DOHH2 (cell line): ENCODE data around the gene ANKS1B.

Source experiments
- H3F3A ChIP-seq: fragments of 200-600 bp; sonication (generic), shearing (Covaris generic); 2 replicates; pipeline ENCODE4 v1.6.0; 2016; ENCODE audit warnings: antibody characterized with exemption, mild to moderate bottlenecking; ENCODE audit not compliant: control insufficient read depth, insufficient read depth
- H3K27ac ChIP-seq: fragments of 200-600 bp; sonication (generic); 2 replicates; pipeline ENCODE4 v1.5.1; 2014; ENCODE audit warnings: low read depth, mild to moderate bottlenecking, low read length, moderate library complexity
- H3K27me3 ChIP-seq: fragments of 200-600 bp; sonication (generic); 2 replicates; pipeline ENCODE4 v1.6.1; 2014; ENCODE audit warnings: mild to moderate bottlenecking, low read length, mixed read lengths; ENCODE audit not compliant: control insufficient read depth
- H3K36me3 ChIP-seq: fragments of 200-600 bp; sonication (generic); 2 replicates; pipeline ENCODE4 v1.6.1; 2014; ENCODE audit warnings: mild to moderate bottlenecking, low read length, moderate library complexity, mixed read lengths; ENCODE audit not compliant: control insufficient read depth
- H3K4me1 ChIP-seq: fragments of 200-600 bp; sonication (generic); 2 replicates; pipeline ENCODE4 v1.6.1; 2014; ENCODE audit warnings: mild to moderate bottlenecking, low read length, mixed read lengths; ENCODE audit not compliant: control insufficient read depth
- H3K4me2 ChIP-seq: fragments of 200-600 bp; sonication (generic); 2 replicates; pipeline ENCODE4 v1.6.0; 2014; ENCODE audit warnings: mild to moderate bottlenecking, low read length, moderate library complexity
- H3K4me3 ChIP-seq: fragments of 200-600 bp; sonication (generic); 2 replicates; pipeline ENCODE4 v1.5.1; 2014; ENCODE audit warnings: mild to moderate bottlenecking, low read length, mixed read lengths
- H3K79me2 ChIP-seq: fragments of 200-600 bp; sonication (generic); 2 replicates; pipeline ENCODE4 v1.6.1; 2014; ENCODE audit warnings: mild to moderate bottlenecking, low read length, mixed read lengths; ENCODE audit not compliant: control insufficient read depth
- H3K9me2 ChIP-seq: fragments of 200-600 bp; sonication (generic); replicated peaks from 2 replicates; pipeline ENCODE4 v1.6.1; 2014; ENCODE audit warnings: mild to moderate bottlenecking, low read length, mixed read lengths; ENCODE audit not compliant: control insufficient read depth
- H3K9me3 ChIP-seq: fragments of 200-600 bp; sonication (generic); 2 replicates; pipeline ENCODE4 v1.6.1; 2014; ENCODE audit warnings: antibody characterized with exemption, low read length, mixed read lengths; ENCODE audit not compliant: control insufficient read depth, insufficient read depth
- H4K20me1 ChIP-seq: fragments of 200-600 bp; sonication (generic); 2 replicates; pipeline ENCODE4 v1.6.0; 2014; ENCODE audit warnings: low read depth, mild to moderate bottlenecking, antibody characterized with exemption, low read length, moderate library complexity; ENCODE audit not compliant: control insufficient read depth, insufficient read depth
- CTCF ChIP-seq: fragments of 200-600 bp; sonication (generic); IDR thresholded peaks from one replicate; pipeline ENCODE4 v1.5.1; 2014; ENCODE audit warnings: antibody characterized with exemption, mild to moderate bottlenecking, low read depth, low read length; ENCODE audit not compliant: poor library complexity, severe bottlenecking
- EZH2phosphoT487 ChIP-seq: fragments of 200-600 bp; sonication (generic); IDR thresholded peaks from 2 replicates; pipeline ENCODE4 v1.6.1; 2017; ENCODE audit warnings: borderline replicate concordance, mild to moderate bottlenecking, antibody characterized with exemption, low read length, moderate library complexity, mixed read lengths

The ANKS1B gene

DNA sequence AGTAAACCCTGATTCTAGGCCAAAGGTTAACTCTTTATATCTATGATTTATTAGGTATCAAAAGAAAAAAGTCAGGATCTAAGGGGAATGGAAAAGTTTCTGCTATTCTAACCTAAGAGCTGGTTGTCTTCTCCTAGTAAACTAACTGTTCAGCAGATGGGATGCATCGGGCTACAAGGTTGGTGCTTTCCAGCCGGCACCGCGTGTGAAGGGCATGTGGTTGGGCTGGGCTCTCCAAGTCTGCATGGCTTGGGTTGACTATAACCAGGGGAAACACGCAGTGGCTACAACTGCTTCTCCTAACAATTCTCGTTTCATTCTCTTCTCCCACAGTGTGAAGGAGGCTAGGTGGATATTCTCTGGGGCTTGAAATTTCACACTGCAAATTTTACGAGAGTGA, 985.2 kb downstream of the ANKS1B start:
- no peak overlapping the region for H3K4me2 ChIP-seq
- no peak overlapping the region for H3K27ac ChIP-seq
- no peaks in the 10 kb centered on the region for H3K9me3 ChIP-seq
- no peaks in the 10 kb centered on the region for H3K36me3 ChIP-seq
- H3K4me3 ChIP-seq = no peak overlapping the region
- no peaks in the 10 kb centered on the region for H3K4me1 ChIP-seq
- TF ChIP-seq CTCF = no peak
- no peak for TF ChIP-seq EZH2phosphoT487
- no peaks in the 10 kb centered on the region for H4K20me1 ChIP-seq
- no peaks in the 10 kb centered on the region for H3K9me2 ChIP-seq
- no peaks in the 10 kb centered on the region for H3F3A ChIP-seq
- no peaks in the 10 kb centered on the region for H3K79me2 ChIP-seq
- H3K27me3 ChIP-seq = no peaks in the 10 kb centered on the region

- no peaks in the 10 kb centered on the region for H3K79me2 ChIP-seq
- no peaks in the 10 kb centered on the region for H3F3A ChIP-seq
- TF ChIP-seq EZH2phosphoT487 (no peak), CTCF (peak; percentile 67)
- H3K27ac ChIP-seq = no peak overlapping the region
- no peaks in the 10 kb centered on the region for H3K36me3 ChIP-seq
- H4K20me1 ChIP-seq = no peaks in the 10 kb centered on the region
- no peaks in the 10 kb centered on the region for H3K4me1 ChIP-seq
- H3K9me2 ChIP-seq = no peaks in the 10 kb centered on the region
- H3K4me3 ChIP-seq = no peak overlapping the region
- no peaks in the 10 kb centered on the region for H3K9me3 ChIP-seq
- no peak overlapping the region for H3K4me2 ChIP-seq
- no peaks in the 10 kb centered on the region for H3K27me3 ChIP-seq
Observed at GRCh38 chr12:98998697-98999299, 985.9 kb downstream of the ANKS1B start.

- H3K4me2 ChIP-seq = no peak overlapping the region
- H3K27ac ChIP-seq = no peak overlapping the region
- no peaks in the 10 kb centered on the region for H3K9me3 ChIP-seq
- no peaks in the 10 kb centered on the region for H3K27me3 ChIP-seq
- no peaks in the 10 kb centered on the region for H3K4me1 ChIP-seq
- no peaks in the 10 kb centered on the region for H3F3A ChIP-seq
- H3K79me2 ChIP-seq = no peaks in the 10 kb centered on the region
- no peak for TF ChIP-seq CTCF
- TF ChIP-seq EZH2phosphoT487 = no peak
- H3K4me3 ChIP-seq = no peak overlapping the region
- H3K9me2 ChIP-seq = no peaks in the 10 kb centered on the region
- H4K20me1 ChIP-seq = no peaks in the 10 kb centered on the region
- no peaks in the 10 kb centered on the region for H3K36me3 ChIP-seq
Observed at GRCh38 chr12:98997899-98998298, 986.8 kb downstream of the ANKS1B start.

DNA sequence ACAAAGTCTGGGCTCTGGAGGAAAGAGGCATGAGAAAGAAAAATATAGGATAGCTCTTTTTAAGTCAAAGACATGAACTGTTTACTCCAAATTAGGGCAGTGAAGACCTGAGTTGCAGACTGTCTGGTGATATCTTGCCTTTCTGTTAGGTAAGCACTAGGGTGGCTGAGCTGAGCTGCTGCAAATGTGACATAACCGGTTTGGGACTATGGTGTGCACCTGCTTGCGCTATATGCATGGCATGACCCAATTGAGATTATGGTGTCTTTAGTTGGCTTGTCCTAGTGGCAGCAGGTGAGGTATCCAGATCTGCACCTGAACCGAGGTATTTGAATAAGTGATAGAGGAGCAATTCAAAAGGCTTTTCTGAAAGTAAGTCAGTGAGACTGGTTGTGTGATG, 994.1 kb downstream of the ANKS1B start:
- no peaks in the 10 kb centered on the region for H4K20me1 ChIP-seq
- H3K79me2 ChIP-seq = no peaks in the 10 kb centered on the region
- no peaks in the 10 kb centered on the region for H3K9me3 ChIP-seq
- no peaks in the 10 kb centered on the region for H3K4me1 ChIP-seq
- H3K27ac ChIP-seq = no peak overlapping the region
- no peaks in the 10 kb centered on the region for H3F3A ChIP-seq
- no peak overlapping the region for H3K4me3 ChIP-seq
- no peaks in the 10 kb centered on the region for H3K27me3 ChIP-seq
- H3K36me3 ChIP-seq = no peaks in the 10 kb centered on the region
- no peak overlapping the region for H3K4me2 ChIP-seq
- no peak for TF ChIP-seq CTCF
- no peak for TF ChIP-seq EZH2phosphoT487
- H3K9me2 ChIP-seq = no peaks in the 10 kb centered on the region
